Activated naive CD4-positive, alpha-beta T cell treated with anti-CD3 and anti-CD28 coated beads, Interleukin-2, amount 50 U/mL, for 24 hours (primary cell): ENCODE results near the gene GRAP2.
A peak's percentile ranks its signal among the peaks of the same experiment; 100 is the strongest.

Experiments
- H3K27ac Mint-ChIP-seq: one replicate; pipeline ENCODE4 v1.8.0; 2021; ENCODE audit warnings: mild to moderate bottlenecking, mixed read lengths
- H3K27me3 Mint-ChIP-seq: one replicate; pipeline ENCODE4 v1.8.0; 2021; ENCODE audit warnings: mixed read lengths
- H3K36me3 Mint-ChIP-seq: one replicate; pipeline ENCODE4 v1.8.0; 2021; ENCODE audit warnings: mixed read lengths
- H3K4me1 Mint-ChIP-seq: one replicate; pipeline ENCODE4 v1.8.0; 2021; ENCODE audit warnings: mixed read lengths
- H3K4me3 Mint-ChIP-seq: one replicate; pipeline ENCODE4 v1.8.0; 2021; ENCODE audit warnings: mild to moderate bottlenecking, mixed read lengths
- H3K9me3 Mint-ChIP-seq: one replicate; pipeline ENCODE4 v1.8.0; 2021; ENCODE audit warnings: mixed read lengths

Gene GRAP2

GRCh38 chr22:39928536-39929520 is 27.9 kb downstream of the GRAP2 start:
- Mint-ChIP-seq H3K4me3 (no peak overlapping the region), H3K36me3 (peaks cover 1% of the 10 kb centered on the region), H3K9me3 (no peaks in the 10 kb centered on the region), H3K27me3 (no peaks in the 10 kb centered on the region), H3K4me1 (peaks cover 41% of the 10 kb centered on the region), H3K27ac (no peak overlapping the region)

DNA sequence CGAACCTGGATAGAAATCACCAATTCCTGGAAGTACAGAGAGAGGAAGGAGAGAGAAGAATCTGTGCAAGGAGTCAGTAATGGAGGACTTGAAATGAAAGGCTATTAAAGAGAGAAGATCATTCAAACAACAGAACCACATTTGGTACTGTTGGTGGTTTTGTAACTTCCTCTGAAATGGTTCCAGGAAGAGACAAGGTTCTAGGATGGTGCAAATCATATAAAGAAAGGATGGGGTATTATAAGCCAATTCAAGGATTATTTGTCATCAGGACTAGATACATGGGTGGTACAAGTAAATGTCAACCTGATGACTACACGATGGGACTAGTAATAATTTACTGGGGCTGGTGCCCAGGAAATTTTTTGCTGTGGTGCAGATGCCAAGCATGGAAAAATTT is 30.4 kb downstream of the GRAP2 start:
- Mint-ChIP-seq H3K4me1 (peaks cover 41% of the 10 kb centered on the region), H3K36me3 (peaks cover 1% of the 10 kb centered on the region), H3K4me3 (no peak overlapping the region), H3K9me3 (no peaks in the 10 kb centered on the region), H3K27me3 (no peaks in the 10 kb centered on the region), H3K27ac (no peak overlapping the region)

DNA sequence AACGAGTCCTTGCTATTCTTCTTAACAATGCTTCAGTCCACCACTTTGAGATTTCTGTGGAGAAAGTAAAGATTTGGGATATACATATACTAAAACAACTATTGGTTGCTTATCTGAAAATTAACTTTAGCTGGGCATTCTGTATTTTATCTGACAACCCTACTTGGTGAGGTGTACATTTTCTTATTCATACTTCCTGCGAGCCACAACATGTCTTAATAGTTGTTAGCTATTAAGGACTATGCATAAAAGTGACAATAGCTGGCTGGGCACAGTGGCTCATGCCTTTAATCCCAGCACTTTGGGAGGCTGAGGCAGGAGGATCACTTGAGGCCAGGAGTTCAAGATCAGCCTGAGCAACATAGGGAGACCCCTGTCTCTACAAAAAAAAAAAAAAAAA is 31.3 kb downstream of the GRAP2 start:
- Mint-ChIP-seq H3K27me3 (no peaks in the 10 kb centered on the region), H3K9me3 (no peaks in the 10 kb centered on the region), H3K27ac (no peak overlapping the region), H3K36me3 (no peaks in the 10 kb centered on the region), H3K4me1 (peaks cover 46% of the 10 kb centered on the region), H3K4me3 (no peak overlapping the region)

DNA sequence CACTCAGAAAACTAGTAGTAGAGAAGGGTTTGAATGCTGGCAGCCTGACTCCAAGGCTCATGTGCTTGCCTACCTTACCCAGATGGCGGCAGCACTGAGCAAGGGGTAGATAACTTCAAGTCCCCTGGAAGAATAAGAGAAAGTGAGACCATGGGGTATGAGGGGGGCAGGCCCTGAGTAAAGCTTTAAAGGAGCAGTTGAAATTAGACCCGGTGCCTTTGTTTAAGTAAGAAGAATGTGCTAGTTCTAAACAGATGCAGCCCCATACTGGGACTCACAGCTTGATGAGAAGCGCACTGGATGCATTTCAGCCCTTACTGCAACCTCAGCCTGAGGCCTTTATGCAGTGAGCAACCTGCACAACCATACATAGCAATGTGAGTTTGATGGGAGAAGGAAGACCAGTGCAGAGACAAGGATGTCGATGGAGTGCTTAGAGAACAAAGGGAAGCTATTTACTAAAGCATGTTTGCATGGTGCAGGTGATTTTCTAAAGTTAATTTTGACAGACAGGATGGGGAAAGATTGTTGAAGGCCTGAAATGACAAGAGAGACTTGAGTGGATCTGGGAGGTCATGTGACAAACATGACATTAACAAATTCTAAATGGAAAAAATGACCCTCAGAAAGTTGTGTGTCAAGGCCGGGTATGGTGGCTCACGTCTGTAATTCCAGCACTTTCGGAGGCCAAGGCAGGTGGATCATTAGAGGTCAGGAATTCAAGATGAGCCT is 32.2 kb downstream of the GRAP2 start:
- Mint-ChIP-seq H3K36me3 (no peaks in the 10 kb centered on the region), H3K4me1 (peaks cover 55% of the 10 kb centered on the region), H3K9me3 (no peaks in the 10 kb centered on the region), H3K27me3 (no peaks in the 10 kb centered on the region), H3K4me3 (peak overlapping the region; percentile 84), H3K27ac (peak overlapping the region; percentile 95)

GRCh38 chr22:39933741-39934140 is 32.9 kb downstream of the GRAP2 start:
- peaks cover 62% of the 10 kb centered on the region for H3K4me1 Mint-ChIP-seq
- H3K4me3 Mint-ChIP-seq = peak overlapping the region; percentile 84
- H3K27me3 Mint-ChIP-seq = no peaks in the 10 kb centered on the region
- H3K36me3 Mint-ChIP-seq = no peaks in the 10 kb centered on the region
- H3K27ac Mint-ChIP-seq = peak overlapping the region; percentile 95
- H3K9me3 Mint-ChIP-seq = no peaks in the 10 kb centered on the region

DNA sequence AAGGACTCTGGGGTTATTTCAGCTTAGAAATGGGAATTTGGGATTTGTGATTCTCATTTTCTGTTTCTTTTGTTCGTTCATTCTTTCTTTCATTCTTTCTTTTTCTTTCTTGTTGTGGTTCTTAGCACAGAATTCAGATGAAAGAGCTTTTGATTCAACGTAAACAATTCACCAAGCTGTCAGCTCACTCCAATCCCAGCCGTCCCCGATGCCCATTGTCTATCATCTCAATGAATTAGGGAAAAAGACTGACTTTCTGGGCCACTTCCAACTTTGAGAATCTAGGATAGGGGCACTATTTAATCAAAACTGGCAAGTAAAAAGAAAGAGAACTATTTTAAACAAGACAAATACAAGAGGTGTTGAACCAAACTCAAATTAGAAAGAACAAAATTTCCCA is 34.2 kb downstream of the GRAP2 start:
- H3K27ac Mint-ChIP-seq = peak overlapping the region; percentile 98
- no peaks in the 10 kb centered on the region for H3K36me3 Mint-ChIP-seq
- no peaks in the 10 kb centered on the region for H3K27me3 Mint-ChIP-seq
- peak overlapping the region; percentile 84 for H3K4me3 Mint-ChIP-seq
- H3K4me1 Mint-ChIP-seq = peaks cover 72% of the 10 kb centered on the region
- no peaks in the 10 kb centered on the region for H3K9me3 Mint-ChIP-seq

GRCh38 chr22:39935612-39936011 is 34.7 kb downstream of the GRAP2 start:
- H3K4me3 Mint-ChIP-seq = peak overlapping the region; percentile 84
- H3K27ac Mint-ChIP-seq = peak overlapping the region; percentile 98
- H3K4me1 Mint-ChIP-seq = peaks cover 77% of the 10 kb centered on the region
- H3K27me3 Mint-ChIP-seq = no peaks in the 10 kb centered on the region
- no peaks in the 10 kb centered on the region for H3K36me3 Mint-ChIP-seq
- no peaks in the 10 kb centered on the region for H3K9me3 Mint-ChIP-seq

DNA sequence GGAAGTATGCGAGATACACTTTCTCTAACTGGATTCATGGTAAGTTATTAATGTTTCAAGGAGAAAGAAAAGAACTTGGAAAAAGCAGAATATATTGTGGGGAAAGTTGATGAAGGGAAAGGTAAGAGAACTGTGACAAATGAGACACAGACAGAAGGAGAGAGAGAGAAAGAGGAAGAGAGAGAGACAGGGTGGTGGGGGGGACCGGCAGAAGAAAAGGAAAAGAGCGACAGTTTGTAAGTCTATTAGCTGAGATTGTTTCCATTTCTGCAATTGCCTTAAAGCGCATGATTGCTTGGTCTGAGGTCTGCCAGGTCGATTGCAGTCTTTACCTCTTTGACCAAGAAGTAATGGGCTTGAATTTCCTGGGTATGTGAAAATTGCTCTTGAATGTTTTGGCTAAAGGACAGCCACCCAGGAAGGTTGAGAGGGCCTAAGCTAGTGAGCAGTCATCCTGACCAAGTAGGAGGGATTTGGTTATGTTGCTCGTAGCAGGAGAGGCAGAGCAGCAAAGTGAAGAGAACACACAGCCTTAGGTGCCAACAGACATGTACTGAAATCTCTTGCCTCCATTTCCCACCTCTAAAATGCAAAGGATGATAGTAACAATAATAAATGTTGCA is 35.8 kb downstream of the GRAP2 start:
- peak overlapping the region; percentile 98 for H3K27ac Mint-ChIP-seq
- peak overlapping the region; percentile 84 for H3K4me3 Mint-ChIP-seq
- H3K27me3 Mint-ChIP-seq = no peaks in the 10 kb centered on the region
- H3K9me3 Mint-ChIP-seq = no peaks in the 10 kb centered on the region
- no peaks in the 10 kb centered on the region for H3K36me3 Mint-ChIP-seq
- peaks cover 87% of the 10 kb centered on the region for H3K4me1 Mint-ChIP-seq

DNA sequence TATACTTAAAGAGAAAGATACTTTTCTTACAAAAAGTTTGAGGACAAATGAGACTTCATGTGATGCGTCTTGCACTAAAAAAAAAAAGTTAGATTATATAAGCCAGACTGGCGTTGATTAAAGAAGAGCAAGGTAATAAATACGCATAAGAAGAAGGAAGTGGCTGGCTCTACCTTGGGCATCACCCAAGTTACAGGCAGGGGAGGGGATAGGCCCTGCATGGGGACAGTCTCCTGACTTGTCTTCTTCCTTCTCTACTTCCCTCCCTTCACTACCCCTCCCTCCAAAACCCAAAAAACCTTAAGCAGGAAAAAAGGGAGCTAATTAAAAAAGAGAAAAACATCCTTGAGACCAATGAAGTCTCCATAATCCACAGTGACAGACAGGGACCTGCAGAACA is 37.0 kb downstream of the GRAP2 start:
- Mint-ChIP-seq H3K27me3 (no peaks in the 10 kb centered on the region), H3K36me3 (no peaks in the 10 kb centered on the region), H3K4me3 (peak overlapping the region; percentile 72), H3K4me1 (peaks cover 96% of the 10 kb centered on the region), H3K27ac (peak overlapping the region; percentile 94), H3K9me3 (no peaks in the 10 kb centered on the region)

DNA sequence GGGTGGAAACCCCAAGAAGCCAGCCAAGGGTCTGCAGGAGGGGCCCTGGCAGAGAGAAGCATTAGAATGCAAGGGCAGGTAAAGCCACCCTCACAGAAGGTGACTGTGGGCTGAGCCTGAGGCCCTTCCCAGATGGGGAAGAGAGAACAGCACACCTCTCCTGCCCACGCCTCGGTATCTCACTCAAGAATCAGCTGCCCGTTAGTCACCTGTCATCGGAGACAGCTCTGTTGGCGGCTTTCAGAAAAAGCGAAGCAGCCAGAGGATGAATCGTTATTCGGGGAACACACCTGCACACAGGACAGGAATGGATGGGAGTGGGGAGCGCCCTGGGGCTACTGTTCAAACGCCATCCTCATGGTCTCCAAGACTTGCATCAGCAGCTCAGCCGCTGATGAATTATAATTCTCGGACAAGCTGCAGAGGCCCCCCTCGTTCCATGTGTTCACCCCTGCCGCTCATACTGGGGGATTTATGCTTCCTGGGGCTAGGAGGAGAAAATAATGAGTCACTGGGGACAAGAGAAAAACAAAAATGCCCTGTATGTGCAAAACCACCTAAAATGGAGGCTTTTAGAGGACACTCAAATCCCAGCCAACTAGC is 37.7 kb downstream of the GRAP2 start:
- no peaks in the 10 kb centered on the region for H3K27me3 Mint-ChIP-seq
- H3K9me3 Mint-ChIP-seq = no peaks in the 10 kb centered on the region
- H3K4me1 Mint-ChIP-seq = peaks cover 96% of the 10 kb centered on the region
- H3K4me3 Mint-ChIP-seq = peak overlapping the region; percentile 72
- no peaks in the 10 kb centered on the region for H3K36me3 Mint-ChIP-seq
- H3K27ac Mint-ChIP-seq = peak overlapping the region; percentile 94

- H3K4me1 Mint-ChIP-seq = peaks cover 96% of the 10 kb centered on the region
- no peaks in the 10 kb centered on the region for H3K27me3 Mint-ChIP-seq
- H3K27ac Mint-ChIP-seq = peak overlapping the region; percentile 57
- H3K4me3 Mint-ChIP-seq = peak overlapping the region; percentile 59
- no peaks in the 10 kb centered on the region for H3K36me3 Mint-ChIP-seq
- H3K9me3 Mint-ChIP-seq = no peaks in the 10 kb centered on the region
These were observed 38.9 kb downstream of the GRAP2 start for GRCh38 chr22:39939830-39940229.

DNA sequence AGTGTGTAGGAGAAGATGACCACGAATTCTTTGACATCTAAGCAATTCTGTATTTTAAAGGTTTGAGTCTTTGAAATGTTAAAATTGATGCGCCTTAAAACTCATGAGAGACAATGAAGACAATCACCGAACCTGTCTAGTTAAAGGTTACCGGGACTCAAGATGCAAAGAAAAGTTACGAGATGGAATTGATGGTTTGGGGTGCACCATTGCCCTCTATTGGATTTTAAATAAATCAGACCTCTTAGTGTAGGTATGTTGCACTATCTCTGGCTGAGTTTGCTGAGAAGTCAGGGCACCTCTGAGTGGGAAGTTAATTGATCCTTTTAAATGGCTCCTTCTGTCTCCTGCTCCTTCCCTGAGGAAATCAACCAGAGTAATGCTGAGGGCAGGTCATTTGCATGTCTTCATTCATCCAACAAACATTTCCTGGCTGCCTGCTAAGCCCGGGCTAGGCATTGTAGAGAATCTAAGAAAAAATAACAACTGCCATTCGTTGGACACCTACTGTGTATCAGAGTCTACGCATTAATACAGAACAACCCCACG is 39.9 kb downstream of the GRAP2 start:
- Mint-ChIP-seq H3K36me3 (no peaks in the 10 kb centered on the region), H3K27ac (peak overlapping the region; percentile 57), H3K4me1 (peaks cover 96% of the 10 kb centered on the region)

GRCh38 chr22:39941601-39942000 is 40.7 kb downstream of the GRAP2 start:
- H3K36me3 Mint-ChIP-seq = no peaks in the 10 kb centered on the region
- no peaks in the 10 kb centered on the region for H3K27me3 Mint-ChIP-seq
- no peaks in the 10 kb centered on the region for H3K9me3 Mint-ChIP-seq
- H3K4me1 Mint-ChIP-seq = peaks cover 96% of the 10 kb centered on the region
- H3K4me3 Mint-ChIP-seq = no peak overlapping the region
- H3K27ac Mint-ChIP-seq = peak overlapping the region; percentile 57

More for the DNA sequence above, 39.9 kb downstream of the GRAP2 start:
- Mint-ChIP-seq H3K27me3 (no peaks in the 10 kb centered on the region), H3K9me3 (no peaks in the 10 kb centered on the region), H3K4me3 (peak overlapping the region; percentile 59)

- peak overlapping the region; percentile 95 for H3K27ac Mint-ChIP-seq
- H3K4me3 Mint-ChIP-seq = peak overlapping the region; percentile 19
- H3K4me1 Mint-ChIP-seq = peaks cover 96% of the 10 kb centered on the region
- no peaks in the 10 kb centered on the region for H3K9me3 Mint-ChIP-seq
- no peaks in the 10 kb centered on the region for H3K27me3 Mint-ChIP-seq
- H3K36me3 Mint-ChIP-seq = no peaks in the 10 kb centered on the region
These were observed 41.8 kb downstream of the GRAP2 start for GRCh38 chr22:39942439-39943230.
